Karpas-422 (cell line): ENCODE results near the gene TPPP. TPM values are rescaled to one million over a fixed set of nuclear protein-coding genes. Genes with fewer than 3 reads are reported as not detected.
"Not testable (repeated sequence)": the region's sequence is repeated elsewhere in the genome, so short reads cannot be mapped to it uniquely, and the experiment has no call there.

Experiments used
- DNase-seq: peaks from one replicate; pipeline ENCODE4 v3.0.0-alpha.2; 2015
- H2AFZ ChIP-seq: fragments of 200-600 bp; sonication (generic); 2 replicates; pipeline ENCODE4 v1.6.1; 2014; ENCODE audit warnings: antibody characterized with exemption, low read length, mixed read lengths
- H3K27ac ChIP-seq: fragments of 200-600 bp; sonication (generic); 2 replicates; pipeline ENCODE4 v1.5.1; 2014; ENCODE audit warnings: mild to moderate bottlenecking, low read length, moderate library complexity
- H3K27me3 ChIP-seq: fragments of 200-600 bp; sonication (generic); 2 replicates; pipeline ENCODE4 v1.6.1; 2014; ENCODE audit warnings: low read length, mixed read lengths
- H3K36me3 ChIP-seq: fragments of 200-600 bp; sonication (generic); 2 replicates; pipeline ENCODE4 v1.6.1; 2014; ENCODE audit warnings: low read length, mixed read lengths; ENCODE audit not compliant: insufficient read depth
- H3K4me1 ChIP-seq: fragments of 200-600 bp; sonication (generic); 2 replicates; pipeline ENCODE4 v1.6.1; 2014; ENCODE audit warnings: mild to moderate bottlenecking, low read length, mixed read lengths
- H3K4me2 ChIP-seq: fragments of 200-600 bp; sonication (generic); 2 replicates; pipeline ENCODE4 v1.6.1; 2014; ENCODE audit warnings: low read length, low read depth, mild to moderate bottlenecking; ENCODE audit not compliant: poor library complexity, severe bottlenecking
- H3K4me3 ChIP-seq: fragments of 200-600 bp; sonication (generic); 2 replicates; pipeline ENCODE4 v1.5.1; 2014; ENCODE audit warnings: mild to moderate bottlenecking, antibody characterized with exemption, low read length, mixed read lengths
- H3K79me2 ChIP-seq: fragments of 200-600 bp; sonication (generic); 2 replicates; pipeline ENCODE4 v1.6.1; 2014; ENCODE audit warnings: mild to moderate bottlenecking, low read length, mixed read lengths
- H3K9ac ChIP-seq: fragments of 200-600 bp; sonication (generic); 2 replicates; pipeline ENCODE4 v1.6.0; 2014; ENCODE audit warnings: low read length
- H3K9me2 ChIP-seq: fragments of 200-600 bp; sonication (generic), shearing (Covaris generic); replicated peaks from 2 replicates; pipeline ENCODE4 v1.6.0; 2014; ENCODE audit warnings: mild to moderate bottlenecking, low read length, moderate library complexity; ENCODE audit not compliant: insufficient read depth
- H3K9me3 ChIP-seq: fragments of 300-700, 200-600 bp; sonication (generic); 2 replicates; pipeline ENCODE4 v1.6.1; 2014; ENCODE audit warnings: low read length, mixed read lengths
- H4K20me1 ChIP-seq: fragments of 200-600 bp; sonication (generic); 2 replicates; pipeline ENCODE4 v1.6.1; 2014; ENCODE audit warnings: mild to moderate bottlenecking, antibody characterized with exemption, low read length, low read depth; ENCODE audit not compliant: insufficient read depth
- total RNA-seq: library from RNA; depleted of rRNA; stranded (reverse); fragments of >200 nt; shearing (Covaris generic); gene quantifications from 2 replicates; pipeline ENCODE4 v1.2.3, GENCODE V29; 2014; ENCODE audit warnings: low replicate concordance

TPPP gene
- total RNA-seq, 1 experiment from 2014 or later = 1.6 TPM

GRCh38 chr5:719379-719778, 26.2 kb upstream of the TPPP start:
- not testable (repeated sequence) for H3K9ac ChIP-seq, H3K36me3 ChIP-seq, H3K9me2 ChIP-seq, H3K27me3 ChIP-seq, H4K20me1 ChIP-seq, H3K4me3 ChIP-seq, H2AFZ ChIP-seq, H3K4me2 ChIP-seq, H3K27ac ChIP-seq, H3K79me2 ChIP-seq, H3K9me3 ChIP-seq
- DNase-seq = peak; percentile 40
- H3K4me1 ChIP-seq = peaks cover 10% of the 10 kb centered on the region

DNA sequence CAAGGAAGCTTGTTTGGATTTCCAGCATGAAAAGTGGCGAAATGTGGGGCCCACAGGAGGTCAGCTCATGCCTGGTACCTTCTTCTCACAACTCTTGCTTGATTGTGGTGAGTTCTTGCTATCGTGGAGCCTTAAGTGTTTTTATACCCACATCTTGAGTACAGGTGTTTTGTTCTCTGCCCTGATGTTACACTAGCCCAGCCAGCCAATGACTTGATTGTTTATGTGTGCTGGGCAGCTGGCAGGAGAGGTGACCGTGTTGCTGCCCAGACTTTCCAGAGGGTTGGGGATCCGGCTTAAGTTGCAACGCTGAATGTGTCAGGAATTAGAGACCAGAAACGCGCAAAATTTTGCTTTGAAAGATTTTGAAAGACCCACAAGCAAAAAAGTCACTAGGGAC, 24.0 kb upstream of the TPPP start:
- Histone ChIP-seq H3K36me3 (no peaks in the 10 kb centered on the region), H3K4me1 (peaks cover 24% of the 10 kb centered on the region), H3K27me3 (no peaks in the 10 kb centered on the region), H3K27ac (no peak overlapping the region), H4K20me1 (no peaks in the 10 kb centered on the region), H3K4me2 (no peak overlapping the region), H3K9ac (no peak overlapping the region), H3K79me2 (no peaks in the 10 kb centered on the region), H3K9me2 (no peaks in the 10 kb centered on the region), H3K4me3 (no peak overlapping the region), H2AFZ (no peak overlapping the region), H3K9me3 (peaks cover 6% of the 10 kb centered on the region; the same call in 1 of the 2 replicates)
- DNase-seq = no peak

DNA sequence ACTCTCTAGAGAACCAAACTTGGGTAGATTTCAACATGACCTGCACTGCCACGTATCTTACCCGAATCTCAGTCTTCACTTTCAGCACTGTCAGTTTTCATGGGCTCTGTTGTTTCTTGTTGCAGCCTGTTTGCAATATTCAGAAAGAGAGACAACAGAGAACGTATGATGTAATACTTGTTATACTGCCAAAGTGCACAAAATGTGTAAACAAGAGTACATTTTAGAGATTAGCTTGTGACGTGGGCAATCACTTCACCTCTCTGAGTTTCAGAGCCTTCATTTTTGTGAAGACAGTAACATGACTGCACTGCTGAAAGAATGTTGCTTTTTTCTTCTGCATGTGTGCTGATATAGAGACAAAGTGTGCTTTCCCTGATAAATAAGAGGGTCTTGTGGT, 23.6 kb upstream of the TPPP start:
- not testable (repeated sequence) for H3K79me2 ChIP-seq, H3K4me3 ChIP-seq, DNase-seq, H3K36me3 ChIP-seq, H4K20me1 ChIP-seq, H2AFZ ChIP-seq, H3K27ac ChIP-seq, H3K9me3 ChIP-seq, H3K27me3 ChIP-seq, H3K9ac ChIP-seq, H3K9me2 ChIP-seq, H3K4me2 ChIP-seq
- peaks cover 24% of the 10 kb centered on the region for H3K4me1 ChIP-seq

GRCh38 chr5:715636-716035, 22.5 kb upstream of the TPPP start:
- H4K20me1 ChIP-seq, H3K9me3 ChIP-seq, H3K9me2 ChIP-seq, H3K4me3 ChIP-seq, H3K79me2 ChIP-seq, H2AFZ ChIP-seq, DNase-seq, H3K4me2 ChIP-seq, H3K36me3 ChIP-seq, H3K27me3 ChIP-seq, H3K9ac ChIP-seq: not testable (repeated sequence)
- H3K4me1 ChIP-seq = peaks cover 24% of the 10 kb centered on the region
- peak overlapping the region; percentile 76 for H3K27ac ChIP-seq

DNA sequence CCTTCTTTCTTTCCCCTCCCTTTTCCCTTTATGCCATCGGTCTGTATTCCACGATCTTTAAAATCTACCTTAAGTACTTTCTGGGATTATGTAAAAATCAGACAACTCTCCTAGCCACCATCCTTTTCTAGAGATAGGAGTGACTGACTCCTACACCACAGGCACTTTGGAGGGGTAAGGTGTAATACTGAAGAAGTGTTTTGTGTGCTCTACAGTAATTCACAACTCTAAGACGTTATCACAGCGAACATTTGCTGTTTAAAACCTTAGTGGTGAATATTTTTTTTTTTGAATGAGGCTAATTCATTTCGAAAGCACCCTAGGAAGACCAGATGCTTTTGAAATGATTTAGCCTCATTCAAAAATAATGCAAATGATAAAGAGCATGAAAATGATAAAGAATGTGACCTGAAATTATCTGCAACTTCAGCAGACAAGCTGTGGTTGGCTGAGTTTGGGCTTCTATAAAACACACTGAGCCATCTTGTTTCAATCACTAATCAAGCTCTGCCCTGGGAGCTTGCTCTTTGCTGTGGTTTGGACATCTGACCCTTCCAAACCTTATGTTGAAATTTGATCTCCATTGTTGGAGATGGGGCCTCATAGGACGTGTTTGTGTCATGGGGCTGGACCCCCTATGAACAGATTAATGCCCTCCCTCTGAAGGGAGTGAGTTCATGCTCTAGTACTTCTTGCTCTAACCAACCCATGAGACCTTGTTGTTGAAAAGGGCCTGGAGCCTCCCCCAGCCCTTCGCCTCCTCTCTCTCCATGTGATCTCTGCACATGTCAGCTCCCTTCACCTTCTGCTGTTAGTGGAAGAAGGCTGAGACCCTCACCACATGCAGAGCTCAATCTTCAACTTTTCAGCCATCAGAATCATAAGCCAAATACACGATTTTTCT, 21.3 kb upstream of the TPPP start:
- not testable (repeated sequence) for H4K20me1 ChIP-seq, H2AFZ ChIP-seq, H3K79me2 ChIP-seq, H3K36me3 ChIP-seq, H3K9ac ChIP-seq, H3K4me3 ChIP-seq, H3K9me2 ChIP-seq, H3K27me3 ChIP-seq, H3K9me3 ChIP-seq
- peaks cover 24% of the 10 kb centered on the region for H3K4me1 ChIP-seq
- peak overlapping the region; percentile 88 for H3K27ac ChIP-seq
- DNase-seq = peak; percentile 58
- H3K4me2 ChIP-seq = peak overlapping the region; percentile 35

- not testable (repeated sequence) for H3K4me3 ChIP-seq, H4K20me1 ChIP-seq, H2AFZ ChIP-seq, H3K36me3 ChIP-seq, H3K27me3 ChIP-seq, H3K9me3 ChIP-seq, H3K79me2 ChIP-seq, H3K9ac ChIP-seq, H3K9me2 ChIP-seq
- peak; percentile 46 for DNase-seq
- H3K4me1 ChIP-seq = peaks cover 24% of the 10 kb centered on the region
- H3K4me2 ChIP-seq = peak overlapping the region; percentile 35
- H3K27ac ChIP-seq = peak overlapping the region; percentile 88
These were observed 20.5 kb upstream of the TPPP start for GRCh38 chr5:713686-714085.

DNA sequence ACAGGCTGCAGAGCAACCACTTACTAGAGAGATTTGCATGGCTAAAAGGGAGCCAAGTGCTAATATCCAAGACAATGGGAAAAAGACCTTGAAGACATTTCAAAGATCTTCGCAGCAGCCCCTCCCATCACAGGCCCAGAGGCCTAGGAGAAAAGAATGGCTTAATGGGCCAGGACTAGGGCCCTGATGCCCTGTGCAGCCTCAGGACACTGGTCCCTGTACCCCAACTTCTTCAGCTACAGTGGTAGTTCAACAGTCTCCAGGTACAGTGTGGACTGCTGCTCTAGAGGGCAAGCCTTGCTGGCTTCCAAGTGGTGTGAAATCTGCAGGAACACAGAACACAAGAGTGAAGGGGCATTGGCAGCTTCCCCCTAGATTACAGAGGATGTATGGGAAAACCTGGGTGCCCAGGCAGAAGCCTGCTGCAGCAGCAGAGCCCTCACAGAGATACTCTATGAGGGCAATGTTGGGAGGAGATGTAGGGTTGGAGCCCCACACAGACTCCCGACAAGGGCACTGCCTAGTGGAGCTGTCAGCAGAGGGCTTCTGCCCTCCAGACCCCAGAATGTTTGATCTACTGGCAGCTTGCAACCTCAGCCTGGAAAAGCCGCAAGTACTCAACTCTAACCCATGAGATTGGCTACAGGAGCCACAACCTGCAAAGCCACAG, 15.8 kb upstream of the TPPP start:
- H3K4me3 ChIP-seq, H3K9ac ChIP-seq, H3K79me2 ChIP-seq, H4K20me1 ChIP-seq, H3K4me1 ChIP-seq, H3K27me3 ChIP-seq, H3K27ac ChIP-seq, DNase-seq, H2AFZ ChIP-seq, H3K9me3 ChIP-seq, H3K9me2 ChIP-seq, H3K36me3 ChIP-seq, H3K4me2 ChIP-seq: not testable (repeated sequence)

DNA sequence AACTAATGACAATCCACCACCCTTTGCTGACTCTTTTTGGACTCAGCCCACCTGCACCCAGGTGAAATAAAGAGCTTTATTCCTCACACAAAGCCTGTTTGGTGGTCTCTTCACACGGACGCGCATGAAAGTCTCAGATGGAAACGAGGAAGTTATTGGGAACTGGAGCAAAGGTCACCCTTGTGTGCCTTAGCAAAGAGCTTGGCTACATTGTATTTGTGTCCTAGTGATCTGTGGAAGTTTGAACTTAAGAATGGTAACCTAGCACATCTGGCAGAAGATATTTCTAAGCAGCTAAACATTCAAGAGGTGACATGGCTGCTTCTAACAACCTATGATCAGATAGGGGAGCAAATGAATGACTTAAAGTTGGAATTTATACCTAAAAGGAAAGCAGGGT, 15.2 kb upstream of the TPPP start:
- H3K36me3 ChIP-seq, H3K27me3 ChIP-seq, H3K9ac ChIP-seq, H3K4me2 ChIP-seq, H2AFZ ChIP-seq, H3K4me3 ChIP-seq, H4K20me1 ChIP-seq, H3K9me3 ChIP-seq, H3K79me2 ChIP-seq, H3K27ac ChIP-seq, DNase-seq, H3K4me1 ChIP-seq, H3K9me2 ChIP-seq: not testable (repeated sequence)
